CMK (cell line): ENCODE results near the gene ITPRIP.

ENCODE experiments used
- DNase-seq: peaks from one replicate; pipeline ENCODE4 v3.0.0-alpha.2; 2010; ENCODE audit warnings: low read depth

The ITPRIP gene

GRCh38 chr10:104340641-104341040, 2.4 kb upstream of the ITPRIP start:
- DNase-seq: no peak

GRCh38 chr10:104340111-104340526, 1.9 kb upstream of the ITPRIP start:
- no peak for DNase-seq

- DNase-seq: no peak
These were observed 1.3 kb upstream of the ITPRIP start for GRCh38 chr10:104339469-104340110.

GRCh38 chr10:104337521-104337984, 712 bp downstream of the ITPRIP start:
- DNase-seq: no peak

GRCh38 chr10:104336821-104337467, 1.3 kb downstream of the ITPRIP start:
- no peak for DNase-seq

- no peak for DNase-seq
These were observed 3.2 kb downstream of the ITPRIP start for GRCh38 chr10:104334965-104335650.

GRCh38 chr10:104334561-104334960, 3.7 kb downstream of the ITPRIP start:
- no peak for DNase-seq

GRCh38 chr10:104333728-104334373, 4.4 kb downstream of the ITPRIP start:
- no peak for DNase-seq

- no peak for DNase-seq
These were observed 5.1 kb downstream of the ITPRIP start for GRCh38 chr10:104333032-104333727.

GRCh38 chr10:104332243-104333031, 5.8 kb downstream of the ITPRIP start:
- no peak for DNase-seq

GRCh38 chr10:104331208-104331838, 6.9 kb downstream of the ITPRIP start:
- no peak for DNase-seq

- no peak for DNase-seq
These were observed 7.8 kb downstream of the ITPRIP start for GRCh38 chr10:104330168-104331110.

GRCh38 chr10:104329735-104330134, 8.5 kb downstream of the ITPRIP start:
- no peak for DNase-seq

- no peak for DNase-seq
These were observed 9.2 kb downstream of the ITPRIP start for GRCh38 chr10:104328896-104329710.

GRCh38 chr10:104328646-104328895, 9.7 kb downstream of the ITPRIP start:
- DNase-seq: no peak

- DNase-seq: no peak
These were observed 10.3 kb downstream of the ITPRIP start for GRCh38 chr10:104327745-104328645.

- no peak for DNase-seq
These were observed 11.2 kb downstream of the ITPRIP start for GRCh38 chr10:104326991-104327610.
